Fibroblast of peridontal ligament (primary cell): ENCODE results near the gene NT5C1A.
A peak's percentile ranks its signal among the peaks of the same experiment; 100 is the strongest.

Experiments
- DNase-seq: peaks from one replicate; pipeline ENCODE4 v3.0.0-alpha.2; 2010; ENCODE audit errors: extremely low read depth

Gene NT5C1A

GRCh38 chr1:39637361-39637760 is 34.5 kb downstream of the NT5C1A start:
- no peak for DNase-seq

GRCh38 chr1:39635871-39636210 is 36.1 kb downstream of the NT5C1A start:
- no peak for DNase-seq

GRCh38 chr1:39635205-39635870 is 36.6 kb downstream of the NT5C1A start:
- DNase-seq: peak; percentile 65

GRCh38 chr1:39633422-39633821 is 38.5 kb downstream of the NT5C1A start:
- DNase-seq: no peak

- peak; percentile 41 for DNase-seq
These were observed 39.1 kb downstream of the NT5C1A start for GRCh38 chr1:39632682-39633417.

GRCh38 chr1:39632323-39632681 is 39.6 kb downstream of the NT5C1A start:
- no peak for DNase-seq

- no peak for DNase-seq
These were observed 40.3 kb downstream of the NT5C1A start for GRCh38 chr1:39631361-39632322.

GRCh38 chr1:39628807-39629350 is 43.0 kb downstream of the NT5C1A start:
- DNase-seq: no peak

- no peak for DNase-seq
These were observed 45.3 kb downstream of the NT5C1A start for GRCh38 chr1:39626646-39627045.

- DNase-seq: peak; percentile 18
These were observed 46.2 kb downstream of the NT5C1A start for GRCh38 chr1:39625462-39626273.

GRCh38 chr1:39625009-39625408 is 46.9 kb downstream of the NT5C1A start:
- DNase-seq: no peak

GRCh38 chr1:39623053-39623452 is 48.9 kb downstream of the NT5C1A start:
- no peak for DNase-seq

- no peak for DNase-seq
These were observed 49.5 kb downstream of the NT5C1A start for GRCh38 chr1:39622427-39622826.

- no peak for DNase-seq
These were observed 51.2 kb downstream of the NT5C1A start for GRCh38 chr1:39620659-39621165.

- no peak for DNase-seq
These were observed 54.3 kb downstream of the NT5C1A start for GRCh38 chr1:39617488-39618049.

GRCh38 chr1:39615086-39615673 is 56.7 kb downstream of the NT5C1A start:
- DNase-seq: no peak

- DNase-seq: no peak
These were observed 57.4 kb downstream of the NT5C1A start for GRCh38 chr1:39614488-39614887.

GRCh38 chr1:39613250-39613649 is 58.7 kb downstream of the NT5C1A start:
- DNase-seq: peak; percentile 26

GRCh38 chr1:39609618-39610331 is 62.1 kb downstream of the NT5C1A start:
- no peak for DNase-seq
